ENCODE results near the gene HDAC5. TPM values are rescaled to one million over a fixed set of nuclear protein-coding genes. Genes with fewer than 3 reads are reported as not detected.

The HDAC5 gene
- total and polyA plus RNA-seq, 4 donors, result 29.6 to 77.4 (median 36.4) TPM

DNA sequence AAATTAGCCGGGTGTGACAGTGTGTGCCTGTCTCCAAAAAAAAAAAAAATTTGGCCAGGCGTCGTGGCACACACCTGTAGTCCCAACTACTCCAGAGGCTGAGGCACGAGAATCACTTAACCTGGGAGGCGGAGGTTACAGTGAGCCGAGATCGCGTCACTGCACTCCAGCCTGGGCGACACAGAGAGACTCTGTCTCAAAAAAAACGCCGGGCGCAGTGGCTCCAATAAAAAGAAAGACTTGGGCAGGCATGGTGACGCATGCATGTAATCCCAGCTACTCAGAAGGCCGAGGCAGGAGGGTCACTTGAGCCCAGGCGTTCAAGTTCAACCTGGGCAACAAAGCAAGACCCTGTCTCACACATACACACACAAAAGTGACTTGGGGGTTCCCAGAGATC is 60.6 kb downstream of the HDAC5 start:
- 96% methylated on average over 15 of the region's 15 CpGs for WGBS, 2 donors
- Histone ChIP-seq H3K27ac (ENCODE audit: low read depth in 1 of 2, low read length in 1 of 2) (no peak overlapping the region), H3K36me3 (ENCODE audit: control insufficient read depth in 4 of 4, insufficient read depth in 4 of 4, low read length in 4 of 4) (peaks cover 0 to 17% (median 11%) of the 10 kb centered on the region in 4 donors)

GRCh38 chr17:44061446-44061845 is 62.0 kb downstream of the HDAC5 start:
- 65 to 88% methylated on average over 1 of the region's 1 CpG for WGBS, 2 donors
- TF ChIP-seq CTCF (IDR thresholded peaks at IDR 0.05; ENCODE audit: control extremely low read depth, extremely low read depth), result no peak
- ATAC-seq (ENCODE audit: insufficient read depth, low FRiP score) (no peak), DNase-seq (no peak)
- Histone ChIP-seq H3K27me3 (ENCODE audit: control insufficient read depth in 3 of 3, insufficient read depth in 3 of 3, low read length in 2 of 3) (no peaks in the 10 kb centered on the region), H3K9me3 (ENCODE audit: control insufficient read depth in 4 of 4, insufficient read depth in 3 of 4, low read length in 3 of 4) (no peaks in the 10 kb centered on the region), H3K36me3 (ENCODE audit: control insufficient read depth in 4 of 4, insufficient read depth in 4 of 4, low read length in 4 of 4) (peaks cover 0 to 17% (median 12%) of the 10 kb centered on the region in 4 donors), H3K9ac (ENCODE audit: insufficient read depth in 1 of 2, low read length in 2 of 2) (no peak overlapping the region), H3K4me1 (ENCODE audit: control insufficient read depth in 5 of 5, insufficient read depth in 5 of 5, low read length in 5 of 5) (peaks cover 0 to 22% (median 3%) of the 10 kb centered on the region in 5 donors), H3K27ac (ENCODE audit: low read depth in 1 of 2, low read length in 1 of 2) (no peak overlapping the region), H3K4me3 (no peak overlapping the region)

More for the DNA sequence above, 60.6 kb downstream of the HDAC5 start:
- Histone ChIP-seq H3K4me3 (no peak overlapping the region), H3K9ac (ENCODE audit: insufficient read depth in 1 of 2, low read length in 2 of 2) (no peak overlapping the region), H3K27me3 (ENCODE audit: control insufficient read depth in 3 of 3, insufficient read depth in 3 of 3, low read length in 2 of 3) (no peaks in the 10 kb centered on the region), H3K4me1 (ENCODE audit: control insufficient read depth in 5 of 5, insufficient read depth in 5 of 5, low read length in 5 of 5) (peaks cover 0 to 22% (median 7%) of the 10 kb centered on the region in 5 donors), H3K9me3 (ENCODE audit: control insufficient read depth in 4 of 4, insufficient read depth in 3 of 4, low read length in 3 of 4) (no peaks in the 10 kb centered on the region)
- ATAC-seq (ENCODE audit: insufficient read depth, low FRiP score) (no peak), DNase-seq (no peak)
- TF ChIP-seq CTCF (IDR thresholded peaks at IDR 0.05; ENCODE audit: control extremely low read depth, extremely low read depth), result no peak

- ATAC-seq (ENCODE audit: insufficient read depth, low FRiP score), result no peak
- DNase-seq, result no peak
- Histone ChIP-seq H3K4me1 (ENCODE audit: control insufficient read depth in 5 of 5, insufficient read depth in 5 of 5, low read length in 5 of 5) (peaks cover 0 to 21% (median 0%) of the 10 kb centered on the region in 5 donors), H3K9me3 (ENCODE audit: control insufficient read depth in 4 of 4, insufficient read depth in 3 of 4, low read length in 3 of 4) (no peaks in the 10 kb centered on the region), H3K27ac (ENCODE audit: low read depth in 1 of 2, low read length in 1 of 2) (no peak overlapping the region), H3K4me3 (no peak overlapping the region), H3K9ac (ENCODE audit: insufficient read depth in 1 of 2, low read length in 2 of 2) (no peak overlapping the region), H3K27me3 (ENCODE audit: control insufficient read depth in 3 of 3, insufficient read depth in 3 of 3, low read length in 2 of 3) (no peaks in the 10 kb centered on the region), H3K36me3 (ENCODE audit: control insufficient read depth in 4 of 4, insufficient read depth in 4 of 4, low read length in 4 of 4) (peaks cover 0 to 21% (median 15%) of the 10 kb centered on the region in 4 donors)
- WGBS, 2 donors, result 88 to 90% methylated on average over 14 of the region's 14 CpGs
- TF ChIP-seq CTCF (IDR thresholded peaks at IDR 0.05; ENCODE audit: control extremely low read depth, extremely low read depth), result no peak
Measured at GRCh38 chr17:44059101-44059892, 64.1 kb downstream of the HDAC5 start.

Measured in lung (tissue), 12 donors.